ENCODE results near the gene FRMD6. TPM values are rescaled to one million over a fixed set of nuclear protein-coding genes. Genes with fewer than 3 reads are reported as not detected.
"Not testable (repeated sequence)": the region's sequence is repeated elsewhere in the genome, so short reads cannot be mapped to it uniquely, and the experiment has no call there.

Gene FRMD6
- total and polyA plus RNA-seq, 9 of the 15 experiments (the other 6 are each of a cell fraction or from before 2014, with no cell fraction given) = 0.11 to 0.92 (median 0.53) TPM

GRCh38 chr14:51765726-51766125 is 114.0 kb downstream of the FRMD6 start:
- H3K27me3 ChIP-seq (ENCODE audit: control insufficient read depth in 2 of 2, insufficient read depth in 2 of 2, low read length in 2 of 2); H3K9me3 ChIP-seq (replicated peaks; ENCODE audit: control insufficient read depth, insufficient read depth, low read depth, low read length); in situ Hi-C loops (cut with MboI); intact Hi-C loops (cut with micrococcal nuclease); H3K4me1 ChIP-seq (replicated peaks in 1 of 2; ENCODE audit: control insufficient read depth in 2 of 2, insufficient read depth in 2 of 2, low read length in 2 of 2); DNase-seq (ENCODE audit: extremely low read depth in 1 of 4, low spot score in 3 of 4); H3K4me3 ChIP-seq; CTCF ChIA-PET (ENCODE audit: low intra/inter-chr PET ratio); H2AFZ ChIP-seq (ENCODE audit: low read depth, low read length); H3K36me3 ChIP-seq (ENCODE audit: control insufficient read depth, insufficient read depth, low read length); H4K20me1 ChIP-seq (replicated peaks; ENCODE audit: control insufficient read depth, insufficient read depth, low read length); FAIRE-seq; ATAC-seq; H3K9ac ChIP-seq (ENCODE audit: insufficient read depth in 1 of 2, low read depth in 2 of 2, low read length in 2 of 2); H3K9me1 ChIP-seq (ENCODE audit: control insufficient read depth, insufficient read depth, low read length); H3K27ac ChIP-seq (ENCODE audit: extremely low read depth, low read depth, low read length); H3K4me2 ChIP-seq (ENCODE audit: insufficient read depth, low read length); H3K79me2 ChIP-seq (ENCODE audit: control insufficient read depth, insufficient read depth, low read length); BruUV-seq (replicated peaks): not testable (repeated sequence)
- 0% methylated on average over 6 of the region's 13 CpGs for WGBS (ENCODE audit: insufficient coverage, low coverage, missing lambda C conversion rate)
- POLR2A ChIA-PET = interaction anchor here (0.6 kb wide), 1 partner anchor 944 kb away, joined by 3 read pairs; no protein-coding TSS in a partner anchor

- H3K4me3 ChIP-seq; H3K9ac ChIP-seq (ENCODE audit: insufficient read depth in 1 of 2, low read depth in 2 of 2, low read length in 2 of 2); CTCF ChIA-PET (ENCODE audit: low intra/inter-chr PET ratio); H4K20me1 ChIP-seq (replicated peaks; ENCODE audit: control insufficient read depth, insufficient read depth, low read length); BruUV-seq (replicated peaks); FAIRE-seq; ATAC-seq; H3K27ac ChIP-seq (ENCODE audit: extremely low read depth, low read depth, low read length); H3K9me1 ChIP-seq (ENCODE audit: control insufficient read depth, insufficient read depth, low read length); H3K36me3 ChIP-seq (ENCODE audit: control insufficient read depth, insufficient read depth, low read length); H2AFZ ChIP-seq (ENCODE audit: low read depth, low read length); H3K4me2 ChIP-seq (ENCODE audit: insufficient read depth, low read length); H3K9me3 ChIP-seq (replicated peaks; ENCODE audit: control insufficient read depth, insufficient read depth, low read depth, low read length); POLR2A ChIA-PET; H3K27me3 ChIP-seq (ENCODE audit: control insufficient read depth in 2 of 2, insufficient read depth in 2 of 2, low read length in 2 of 2); DNase-seq (ENCODE audit: extremely low read depth in 1 of 4, low spot score in 3 of 4); H3K79me2 ChIP-seq (ENCODE audit: control insufficient read depth, insufficient read depth, low read length); in situ Hi-C loops (cut with MboI); H3K4me1 ChIP-seq (replicated peaks in 1 of 2; ENCODE audit: control insufficient read depth in 2 of 2, insufficient read depth in 2 of 2, low read length in 2 of 2); intact Hi-C loops (cut with micrococcal nuclease): not testable (repeated sequence)
- WGBS (ENCODE audit: insufficient coverage, low coverage, missing lambda C conversion rate) = 0% methylated on average over 5 of the region's 8 CpGs
Measured at GRCh38 chr14:51766586-51766985, 114.9 kb downstream of the FRMD6 start.

GRCh38 chr14:51769261-51769660 is 117.6 kb downstream of the FRMD6 start:
- H3K9me1 ChIP-seq (ENCODE audit: control insufficient read depth, insufficient read depth, low read length); BruUV-seq (replicated peaks); H3K27ac ChIP-seq (ENCODE audit: extremely low read depth, low read depth, low read length); H4K20me1 ChIP-seq (replicated peaks; ENCODE audit: control insufficient read depth, insufficient read depth, low read length); H3K27me3 ChIP-seq (ENCODE audit: control insufficient read depth in 2 of 2, insufficient read depth in 2 of 2, low read length in 2 of 2); H3K79me2 ChIP-seq (ENCODE audit: control insufficient read depth, insufficient read depth, low read length); POLR2A ChIA-PET; H3K4me1 ChIP-seq (replicated peaks in 1 of 2; ENCODE audit: control insufficient read depth in 2 of 2, insufficient read depth in 2 of 2, low read length in 2 of 2); CTCF ChIA-PET (ENCODE audit: low intra/inter-chr PET ratio); H3K36me3 ChIP-seq (ENCODE audit: control insufficient read depth, insufficient read depth, low read length); H2AFZ ChIP-seq (ENCODE audit: low read depth, low read length); H3K4me3 ChIP-seq; H3K9ac ChIP-seq (ENCODE audit: insufficient read depth in 1 of 2, low read depth in 2 of 2, low read length in 2 of 2); H3K4me2 ChIP-seq (ENCODE audit: insufficient read depth, low read length); ATAC-seq; intact Hi-C loops (cut with micrococcal nuclease); DNase-seq (ENCODE audit: extremely low read depth in 1 of 4, low spot score in 3 of 4); FAIRE-seq; H3K9me3 ChIP-seq (replicated peaks; ENCODE audit: control insufficient read depth, insufficient read depth, low read depth, low read length); in situ Hi-C loops (cut with MboI): not testable (repeated sequence)
- WGBS (ENCODE audit: insufficient coverage, low coverage, missing lambda C conversion rate) = 0% methylated on average over 7 of the region's 7 CpGs
